GM18502 (cell line): ENCODE data around the gene SLC16A8.

Source experiments
- ATAC-seq: cut with Tn5 transposase; IDR thresholded peaks from one replicate; pipeline ENCODE4 v1.9.1; 2021; ENCODE audit warnings: mild to moderate bottlenecking; ENCODE audit not compliant: unreplicated experiment, poor library complexity

SLC16A8 gene

GRCh38 chr22:38074181-38075104 lies 9.5 kb downstream of the SLC16A8 start:
- ATAC-seq, result no peak

- no peak for ATAC-seq
Measured at GRCh38 chr22:38073150-38074130, 10.5 kb downstream of the SLC16A8 start.

DNA sequence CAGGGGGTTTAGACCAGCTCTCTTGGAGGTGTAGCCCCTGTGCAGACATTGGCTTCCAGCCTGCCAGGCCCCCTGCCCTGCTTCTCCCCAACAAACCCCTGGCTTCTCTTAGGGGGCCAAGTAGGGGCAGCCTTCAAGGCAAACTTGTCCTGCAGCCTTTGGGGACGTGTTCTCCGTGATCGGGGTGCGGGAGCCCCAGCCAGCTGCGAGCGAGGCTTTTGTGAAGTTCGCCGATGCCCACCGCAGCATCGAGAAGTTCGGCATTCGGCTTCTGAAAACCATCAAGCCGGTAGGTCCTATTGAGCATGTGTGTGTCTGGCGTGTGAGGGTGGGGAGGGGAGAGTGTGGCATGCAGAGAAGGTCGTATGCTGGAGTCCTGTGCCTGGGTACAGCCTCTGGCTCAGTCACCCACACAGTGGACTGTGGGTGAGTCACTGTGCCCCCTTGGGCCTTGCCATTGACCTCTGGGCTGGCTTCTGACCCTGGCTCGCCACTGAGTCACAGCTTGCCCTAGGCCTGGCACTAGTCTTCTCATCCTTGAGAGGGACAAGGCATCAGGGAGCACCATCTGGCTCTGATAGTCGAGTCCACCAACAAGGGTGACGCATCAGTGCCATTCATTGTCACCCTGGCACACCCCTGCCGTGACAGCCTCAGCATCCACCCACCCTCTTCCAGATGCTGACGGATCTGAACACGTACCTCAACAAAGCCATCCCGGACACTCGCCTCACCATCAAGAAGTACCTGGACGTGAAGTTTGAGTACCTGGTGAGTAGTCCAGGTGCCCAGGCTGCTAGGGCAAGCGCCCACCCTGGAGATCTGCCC lies 11.4 kb downstream of the SLC16A8 start:
- ATAC-seq, result no peak

- no peak for ATAC-seq
Measured at GRCh38 chr22:38071421-38072321, 12.3 kb downstream of the SLC16A8 start.

- no peak for ATAC-seq
Measured at GRCh38 chr22:38070250-38070921, 13.6 kb downstream of the SLC16A8 start.

- no peak for ATAC-seq
Measured at GRCh38 chr22:38069372-38070249, 14.4 kb downstream of the SLC16A8 start.

- ATAC-seq, result no peak
Measured at GRCh38 chr22:38068641-38069371, 15.2 kb downstream of the SLC16A8 start.

DNA sequence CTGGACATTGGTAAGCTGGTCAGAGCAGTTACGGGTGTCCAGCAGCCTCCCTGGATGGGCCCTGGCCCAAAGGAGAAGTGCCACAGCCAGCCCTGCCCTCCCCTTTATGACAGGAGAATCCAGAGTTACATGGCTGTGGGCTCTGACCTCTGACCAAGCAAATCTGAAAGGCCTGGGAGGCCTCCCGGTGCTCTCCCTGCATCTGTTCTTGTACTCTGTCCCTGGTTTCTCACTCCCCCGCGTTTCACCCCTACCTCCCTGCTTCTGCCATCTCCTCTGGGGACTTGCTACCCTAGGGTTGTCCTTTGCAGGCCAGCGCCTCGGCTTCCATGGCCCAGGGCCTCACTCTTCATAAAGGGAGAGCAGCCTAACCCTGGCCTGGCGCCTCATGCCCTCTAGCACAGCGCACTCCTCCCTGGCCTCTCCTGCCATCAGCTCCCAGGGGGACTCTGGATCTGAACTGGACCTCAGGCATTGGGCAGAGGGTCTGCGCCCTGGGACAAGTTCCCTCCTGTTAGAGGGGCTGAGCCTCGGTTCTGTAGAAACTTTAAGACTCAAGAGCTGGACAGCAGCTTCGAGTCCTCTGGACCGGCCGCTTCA lies 16.1 kb downstream of the SLC16A8 start:
- no peak for ATAC-seq

DNA sequence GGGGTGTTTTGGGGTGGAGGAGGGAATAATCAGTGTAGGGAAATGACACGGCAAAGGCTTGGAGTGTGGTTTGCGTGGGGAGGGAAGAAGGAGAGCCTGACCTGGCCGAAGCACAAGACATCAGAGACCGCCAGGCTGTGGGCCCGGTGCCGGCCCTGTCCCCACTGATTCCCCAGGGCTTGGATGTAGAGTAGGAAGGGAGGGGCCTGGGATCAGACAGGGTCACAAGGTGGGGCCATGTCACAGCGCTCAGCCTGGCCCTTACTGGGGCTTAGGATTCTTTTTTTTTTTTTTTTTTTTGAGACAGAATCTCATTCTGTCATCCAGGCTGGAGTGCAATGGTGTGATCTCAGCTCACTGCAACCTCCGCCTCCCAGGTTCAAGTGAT lies 17.0 kb downstream of the SLC16A8 start:
- no peak for ATAC-seq

GRCh38 chr22:38066381-38067027 lies 17.5 kb downstream of the SLC16A8 start:
- no peak for ATAC-seq

- ATAC-seq, result no peak
Measured at GRCh38 chr22:38065539-38065938, 18.4 kb downstream of the SLC16A8 start.

GRCh38 chr22:38062791-38063190 lies 21.2 kb downstream of the SLC16A8 start:
- ATAC-seq, result no peak

DNA sequence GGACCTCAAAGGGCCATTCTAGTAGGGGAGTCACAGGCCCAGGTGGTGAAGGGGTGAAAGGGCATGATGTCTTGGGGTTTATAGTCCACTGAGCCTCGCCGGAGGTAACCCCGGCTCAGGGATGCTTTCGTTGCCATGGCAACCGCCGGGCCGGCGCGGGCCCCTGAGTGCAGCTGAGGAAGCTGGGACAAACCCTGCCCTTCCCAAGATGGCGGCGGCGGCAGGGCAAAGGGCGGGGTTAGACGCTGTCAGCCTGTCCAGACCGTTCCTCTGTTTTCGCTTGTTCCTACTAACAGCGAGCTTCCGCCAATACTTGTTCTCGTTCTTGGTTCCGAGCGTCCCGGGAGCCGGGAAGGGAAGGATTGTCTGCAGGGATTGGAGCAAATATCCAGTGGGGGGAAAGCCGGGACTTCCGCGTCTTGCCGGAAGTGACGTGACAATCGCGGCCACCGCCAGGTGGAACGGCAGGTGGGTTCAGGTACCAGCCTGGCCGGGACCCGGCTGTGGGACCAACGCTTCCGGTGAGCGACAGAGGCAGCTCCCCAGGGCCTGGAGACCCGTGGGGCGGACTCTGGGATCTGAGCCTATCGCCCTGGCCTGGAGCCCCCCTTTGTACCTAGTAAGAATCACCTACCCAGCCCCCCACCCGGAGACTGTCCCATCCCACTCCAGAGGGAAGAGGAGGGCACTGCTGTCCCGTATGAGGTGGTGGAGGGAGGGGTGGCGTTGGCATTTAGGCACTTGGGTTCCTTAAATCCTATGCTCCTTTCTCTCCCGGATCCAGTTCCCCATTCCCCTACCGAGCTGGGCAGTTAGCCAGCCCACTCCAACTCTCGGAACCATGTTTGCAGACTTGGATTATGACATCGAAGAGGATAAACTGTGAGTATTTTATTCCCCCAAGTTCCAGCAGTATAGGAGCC lies 26.8 kb downstream of the SLC16A8 start, which contains the start of gene PICK1:
PICK1 (plus strand) TSS at position 436 of the 923 bp plus-strand sequence; CDS start at position 842, 406 bp downstream.
- no peak for ATAC-seq

- ATAC-seq, result no peak
Measured at GRCh38 chr22:38051900-38052862, 31.8 kb downstream of the SLC16A8 start.
